HG03045 (cell line): Measurements from ENCODE around the gene GPATCH1.
"Not testable (repeated sequence)": the region's sequence is repeated elsewhere in the genome, so short reads cannot be mapped to it uniquely, and the experiment has no call there.

ENCODE experiments used
- ATAC-seq: cut with Tn5 transposase; IDR thresholded peaks from one replicate; pipeline ENCODE4 v1.9.1; 2021; ENCODE audit warnings: mild to moderate bottlenecking, moderate library complexity; ENCODE audit not compliant: unreplicated experiment

GPATCH1 gene

GRCh38 chr19:33152625-33153024, 71.6 kb downstream of the GPATCH1 start:
- ATAC-seq = not testable (repeated sequence)

GRCh38 chr19:33154313-33154712, 73.3 kb downstream of the GPATCH1 start:
- not testable (repeated sequence) for ATAC-seq

GRCh38 chr19:33156334-33156733, 75.4 kb downstream of the GPATCH1 start:
- no peak for ATAC-seq

GRCh38 chr19:33157906-33158305, 76.9 kb downstream of the GPATCH1 start:
- no peak for ATAC-seq

- ATAC-seq = no peak
Observed at GRCh38 chr19:33158365-33158764, 77.4 kb downstream of the GPATCH1 start.

GRCh38 chr19:33159149-33159548, 78.2 kb downstream of the GPATCH1 start:
- no peak for ATAC-seq

GRCh38 chr19:33159893-33160292, 78.9 kb downstream of the GPATCH1 start:
- ATAC-seq = no peak

GRCh38 chr19:33161201-33161600, 80.2 kb downstream of the GPATCH1 start:
- ATAC-seq = no peak

- no peak for ATAC-seq
Observed at GRCh38 chr19:33163481-33163880, 82.5 kb downstream of the GPATCH1 start.

GRCh38 chr19:33166037-33166436, 85.1 kb downstream of the GPATCH1 start:
- not testable (repeated sequence) for ATAC-seq

GRCh38 chr19:33167438-33167837, 86.5 kb downstream of the GPATCH1 start:
- no peak for ATAC-seq

GRCh38 chr19:33168528-33168927, 87.5 kb downstream of the GPATCH1 start:
- no peak for ATAC-seq

- ATAC-seq = no peak
Observed at GRCh38 chr19:33171222-33171795, 90.3 kb downstream of the GPATCH1 start.

GRCh38 chr19:33171916-33172359, 91.0 kb downstream of the GPATCH1 start:
- ATAC-seq = no peak

- ATAC-seq = no peak
Observed at GRCh38 chr19:33174186-33174585, 93.2 kb downstream of the GPATCH1 start.

GRCh38 chr19:33175156-33175782, 94.3 kb downstream of the GPATCH1 start:
- no peak for ATAC-seq

- ATAC-seq = peak; percentile 1
Observed at GRCh38 chr19:33175886-33176669, 95.1 kb downstream of the GPATCH1 start.

GRCh38 chr19:33176670-33177416, 95.9 kb downstream of the GPATCH1 start:
- ATAC-seq = peak; percentile 83

- peak; percentile 16 for ATAC-seq
Observed at GRCh38 chr19:33177417-33177979, 96.5 kb downstream of the GPATCH1 start.
